Ammon's horn (tissue), 1 donor: ENCODE measurements around the gene KAZALD1.

Source experiments
- DNase-seq: peaks from one replicate; pipeline ENCODE4 v3.0.0-alpha.2; 2016; ENCODE audit warnings: low spot score

KAZALD1 gene

GRCh38 chr10:101095550-101096213, 33.9 kb downstream of the KAZALD1 start:
- DNase-seq = peak; percentile 46

- no peak for DNase-seq
Observed at GRCh38 chr10:101096378-101096777, 34.6 kb downstream of the KAZALD1 start.

GRCh38 chr10:101097881-101098280, 36.1 kb downstream of the KAZALD1 start:
- DNase-seq = no peak

- DNase-seq = no peak
Observed at GRCh38 chr10:101099901-101100300, 38.1 kb downstream of the KAZALD1 start.

- DNase-seq = no peak
Observed at GRCh38 chr10:101101372-101101881, 39.6 kb downstream of the KAZALD1 start.

- DNase-seq = no peak
Observed at GRCh38 chr10:101103430-101103829, 41.6 kb downstream of the KAZALD1 start.

- DNase-seq = no peak
Observed at GRCh38 chr10:101106351-101106750, 44.6 kb downstream of the KAZALD1 start.

GRCh38 chr10:101107771-101108170, 46.0 kb downstream of the KAZALD1 start:
- no peak for DNase-seq

- DNase-seq = no peak
Observed at GRCh38 chr10:101110856-101111523, 49.2 kb downstream of the KAZALD1 start.

GRCh38 chr10:101111547-101111946, 49.8 kb downstream of the KAZALD1 start:
- no peak for DNase-seq

GRCh38 chr10:101112799-101113594, 51.2 kb downstream of the KAZALD1 start:
- DNase-seq = no peak

GRCh38 chr10:101113890-101114403, 52.2 kb downstream of the KAZALD1 start:
- DNase-seq = no peak

- no peak for DNase-seq
Observed at GRCh38 chr10:101114646-101115045, 52.9 kb downstream of the KAZALD1 start.
